Common myeloid progenitor, CD34-positive (primary cell): ENCODE measurements around the gene MIA3.
"Not testable (repeated sequence)": the region's sequence is repeated elsewhere in the genome, so short reads cannot be mapped to it uniquely, and the experiment has no call there.

Experiments used
- CTCF ChIA-PET: fragments of 350-600 bp; sonication (Branson Sonifier 250); formaldehyde crosslinking; loops from one replicate; lab custom pipeline; 2021; ENCODE audit warnings: antibody characterized with exemption; lab: Charles Lee
- POLR2A ChIA-PET: fragments of 350-600 bp; sonication (Branson Sonifier 250); formaldehyde crosslinking; loops from one replicate; lab custom pipeline; 2021; ENCODE audit warnings: antibody characterized with exemption; lab: Charles Lee
- DNase-seq, 3 donors: peaks; one replicate each; pipeline versions ENCODE4 v3.0.0 to v3.0.0-alpha.2; 2013
- H3K27ac ChIP-seq, 2 experiments: 1 replicate in 1 of 2; 2 replicates in 1 of 2; pipeline ENCODE4 v1.7.0; 2013; ENCODE audit warnings: inconsistent platforms in 2 of 2, low read length in 2 of 2, mild to moderate bottlenecking in 2 of 2, low read depth in 1 of 2, moderate library complexity in 1 of 2; ENCODE audit not compliant: severe bottlenecking in 2 of 2, insufficient read depth in 1 of 2, poor library complexity in 1 of 2
- H3K27me3 ChIP-seq, 5 experiments: replicated peaks in 2 of 5; 1 replicate in 3 of 5; 2 replicates in 2 of 5; pipeline versions ENCODE4 v1.6.1 to v1.7.0; 2013; ENCODE audit warnings: low read length in 4 of 5, mild to moderate bottlenecking in 2 of 5, moderate library complexity in 2 of 5, inconsistent platforms in 1 of 5; ENCODE audit not compliant: insufficient read depth in 5 of 5, control insufficient read depth in 4 of 5
- H3K36me3 ChIP-seq, 4 experiments: 1 replicate in 2 of 4; 2 replicates in 2 of 4; pipeline versions ENCODE4 v1.6.1 to v1.7.0; 2013; ENCODE audit warnings: low read length in 3 of 4, control low read depth in 1 of 4, mild to moderate bottlenecking in 1 of 4; ENCODE audit not compliant: control insufficient read depth in 4 of 4, insufficient read depth in 4 of 4
- H3K4me1 ChIP-seq, 4 experiments: 1 replicate in 3 of 4; 2 replicates in 1 of 4; pipeline versions ENCODE4 v1.6.1 to v1.7.1; 2013; ENCODE audit warnings: low read length in 3 of 4, mild to moderate bottlenecking in 3 of 4, control low read depth in 1 of 4, inconsistent platforms in 1 of 4, moderate library complexity in 1 of 4; ENCODE audit not compliant: control insufficient read depth in 4 of 4, insufficient read depth in 4 of 4; ENCODE audit errors: control extremely low read depth in 1 of 4
- H3K4me3 ChIP-seq, 7 experiments: 1 replicate in 4 of 7; 2 replicates in 3 of 7; pipeline versions ENCODE4 v1.5.1 to v1.7.0; 2013; ENCODE audit warnings: mild to moderate bottlenecking in 7 of 7, low read length in 6 of 7, moderate library complexity in 6 of 7, inconsistent platforms in 2 of 7, low read depth in 2 of 7, control low read depth in 1 of 7; ENCODE audit not compliant: insufficient read depth in 4 of 7, control insufficient read depth in 1 of 7; ENCODE audit errors: extremely low read depth in 1 of 7
- H3K9me3 ChIP-seq, 5 experiments: 1 replicate in 4 of 5; 2 replicates in 1 of 5; pipeline versions ENCODE4 v1.6.1 to v1.7.1; 2013; ENCODE audit warnings: low read length in 4 of 5, mild to moderate bottlenecking in 2 of 5, inconsistent platforms in 1 of 5, low read depth in 1 of 5, moderate library complexity in 1 of 5; ENCODE audit not compliant: control insufficient read depth in 4 of 5, insufficient read depth in 2 of 5; ENCODE audit errors: control extremely low read depth in 1 of 5
- whole genome bisulfite sequencing: methylation state at CpG from one replicate; pipeline ENCODE4 v1.1.5; 2013; ENCODE audit not compliant: insufficient coverage; 5-methylcytosine and 5-hydroxymethylcytosine counted together

Gene MIA3

DNA sequence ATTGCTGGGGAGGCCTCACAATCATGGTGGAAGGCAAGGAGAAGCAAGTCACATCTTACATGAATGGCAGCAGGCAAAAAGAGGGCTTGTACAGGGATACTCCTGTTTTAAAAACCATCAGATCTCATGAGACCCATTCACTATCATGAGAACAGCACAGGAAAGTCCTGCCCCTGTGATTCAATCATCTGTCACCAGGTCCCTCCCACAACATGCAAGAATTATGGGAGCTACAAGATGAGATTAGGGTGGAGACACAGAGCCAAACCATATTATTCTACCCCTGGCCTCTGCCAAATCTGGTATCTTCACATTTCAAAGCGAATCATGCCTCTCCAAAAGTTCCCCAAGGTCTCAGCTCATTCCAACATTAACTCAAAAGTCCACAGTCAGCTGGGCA, 11.1 kb upstream of the MIA3 start:
- no peak overlapping the region for H3K4me3 ChIP-seq
- H3K9me3 ChIP-seq, result no peaks in the 10 kb centered on the region
- CTCF ChIA-PET, result interaction anchor here (0.8 to 1.7 kb wide), 2 partner anchors 8 to 10 kb away, joined by 3 to 5 read pairs; no protein-coding TSS in a partner anchor
- no peaks in the 10 kb centered on the region for H3K27me3 ChIP-seq
- DNase-seq, result no peak
- H3K36me3 ChIP-seq, result no peaks in the 10 kb centered on the region
- H3K27ac ChIP-seq, result no peak overlapping the region
- no peaks in the 10 kb centered on the region for H3K4me1 ChIP-seq
- POLR2A ChIA-PET, result no interaction called here
- 100% methylated on average over 1 of the region's 1 CpG for WGBS

DNA sequence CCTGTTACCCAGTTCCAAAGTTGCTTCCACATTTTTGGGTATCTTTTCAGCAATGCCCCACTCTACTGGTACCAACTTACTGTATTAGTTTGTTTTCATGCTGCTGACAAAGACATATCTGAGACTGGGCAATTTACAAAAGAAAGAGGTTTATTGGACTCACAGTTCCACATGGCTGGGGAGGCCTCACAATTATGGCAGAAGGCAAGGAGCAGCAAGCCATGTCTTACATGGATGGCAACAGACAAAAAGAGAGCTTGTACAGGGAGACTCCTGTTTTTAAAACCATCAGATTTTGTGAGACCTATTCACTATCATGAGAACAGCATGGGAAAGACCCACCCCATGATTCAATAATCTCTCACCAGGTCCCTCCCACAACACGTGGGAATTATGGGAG, 8.8 kb upstream of the MIA3 start:
- H3K27me3 ChIP-seq, H3K9me3 ChIP-seq, H3K27ac ChIP-seq, POLR2A ChIA-PET, H3K4me1 ChIP-seq, DNase-seq, H3K36me3 ChIP-seq, H3K4me3 ChIP-seq: not testable (repeated sequence)
- no CpG with 5 or more reads among the region's 1 CpG for WGBS
- CTCF ChIA-PET, result interaction anchor here (1.1 kb wide), 1 partner anchor 20 kb away, joined by 5 read pairs; the partner anchor contains the start of gene TAF1A

DNA sequence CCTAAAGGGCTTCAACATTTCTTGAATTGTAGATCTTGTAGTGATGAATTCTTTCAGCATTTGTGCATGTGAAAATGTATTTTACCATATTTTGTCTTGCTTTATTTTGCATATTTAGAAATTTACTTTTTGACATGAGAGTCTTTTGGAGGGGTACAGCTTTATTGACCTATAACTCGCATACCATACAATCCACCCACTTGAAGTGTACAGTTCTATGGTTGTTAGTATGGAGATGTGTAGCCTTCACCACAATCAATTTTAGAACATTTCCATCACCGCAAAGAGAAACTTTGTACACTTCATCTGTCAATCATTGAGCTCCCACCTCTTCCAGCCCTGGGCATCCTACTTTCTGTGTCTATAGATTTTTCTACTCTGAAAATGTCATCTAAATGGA, 7.2 kb upstream of the MIA3 start:
- no CpG with 5 or more reads among the region's 2 CpGs for WGBS
- ChIA-PET POLR2A (no interaction called here), CTCF (no interaction called here)

DNA sequence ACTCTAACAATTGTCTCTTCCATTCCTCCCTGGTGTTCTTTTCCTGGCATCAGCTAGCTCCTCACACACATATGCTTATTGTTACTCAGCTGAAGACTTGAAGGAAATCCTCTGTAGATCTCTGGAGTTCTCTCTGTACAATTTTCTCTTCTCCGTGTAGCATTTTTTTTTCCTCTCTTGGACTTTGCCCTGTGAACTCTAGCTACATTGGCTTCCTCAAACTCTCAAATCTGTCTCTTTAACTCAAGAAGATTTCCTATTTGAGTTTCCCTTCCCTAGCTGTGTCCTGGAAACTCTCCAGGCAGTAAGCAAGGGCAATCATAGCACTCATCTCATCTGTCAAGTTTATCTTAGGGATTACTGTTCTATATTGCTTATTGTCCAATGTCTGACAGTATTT, 4.3 kb upstream of the MIA3 start:
- ChIA-PET CTCF (interaction anchor here (0.6 kb wide), 1 partner anchor 20 kb away, joined by 3 read pairs; no protein-coding TSS in a partner anchor), POLR2A (no interaction called here)
- no peaks in the 10 kb centered on the region for H3K9me3 ChIP-seq
- 100% methylated on average over 1 of the region's 1 CpG for WGBS
- DNase-seq, result no peak
- no peaks in the 10 kb centered on the region for H3K36me3 ChIP-seq
- H3K27me3 ChIP-seq, result peaks cover 0 to 3% (median 0%) of the 10 kb centered on the region in 5 experiments
- H3K4me1 ChIP-seq, result peaks cover 0 to 8% (median 4%) of the 10 kb centered on the region in 4 experiments
- H3K27ac ChIP-seq, result no peak overlapping the region
- H3K4me3 ChIP-seq, result no peak overlapping the region

More for the DNA sequence above, 7.2 kb upstream of the MIA3 start:
- no peak overlapping the region for H3K4me3 ChIP-seq
- no peaks in the 10 kb centered on the region for H3K36me3 ChIP-seq
- H3K27ac ChIP-seq, result no peak overlapping the region
- H3K4me1 ChIP-seq, result no peaks in the 10 kb centered on the region
- no peaks in the 10 kb centered on the region for H3K27me3 ChIP-seq
- no peak for DNase-seq
- no peaks in the 10 kb centered on the region for H3K9me3 ChIP-seq

DNA sequence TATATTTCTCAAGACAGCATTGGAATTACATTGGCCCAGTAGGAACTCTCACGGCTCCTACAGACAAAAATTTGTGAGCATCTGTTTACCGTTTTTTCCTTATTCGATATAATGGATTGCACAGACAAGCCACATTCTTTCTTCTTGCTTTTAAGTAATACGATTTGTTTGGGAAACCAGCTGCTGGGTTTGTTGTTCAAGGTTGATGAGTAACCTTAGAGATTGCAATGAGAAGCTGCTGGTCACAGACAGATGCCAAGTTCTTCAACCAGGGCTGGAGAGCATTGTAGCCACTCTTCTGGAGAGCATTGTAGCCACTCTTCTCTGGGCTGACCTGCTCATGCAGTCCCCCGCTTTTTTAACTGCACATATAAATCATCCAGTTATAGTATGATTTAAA, 1.4 kb upstream of the MIA3 start:
- CTCF ChIA-PET, result interaction anchor here (1.1 to 2.2 kb wide), 4 partner anchors 13 to 151 kb away, joined by 3 to 6 read pairs (median 5); no protein-coding TSS in a partner anchor
- Histone ChIP-seq H3K36me3 (no peaks in the 10 kb centered on the region), H3K4me3 (no peak overlapping the region), H3K27me3 (peaks cover 0 to 3% (median 0%) of the 10 kb centered on the region in 5 experiments), H3K4me1 (peaks cover 0 to 16% (median 10%) of the 10 kb centered on the region in 4 experiments), H3K27ac (no peak overlapping the region), H3K9me3 (no peaks in the 10 kb centered on the region)
- peak in 2 of 3 donors; percentile 20 to 21 for DNase-seq
- 100% methylated on average over 3 of the region's 5 CpGs for WGBS
- POLR2A ChIA-PET, result no interaction called here

DNA sequence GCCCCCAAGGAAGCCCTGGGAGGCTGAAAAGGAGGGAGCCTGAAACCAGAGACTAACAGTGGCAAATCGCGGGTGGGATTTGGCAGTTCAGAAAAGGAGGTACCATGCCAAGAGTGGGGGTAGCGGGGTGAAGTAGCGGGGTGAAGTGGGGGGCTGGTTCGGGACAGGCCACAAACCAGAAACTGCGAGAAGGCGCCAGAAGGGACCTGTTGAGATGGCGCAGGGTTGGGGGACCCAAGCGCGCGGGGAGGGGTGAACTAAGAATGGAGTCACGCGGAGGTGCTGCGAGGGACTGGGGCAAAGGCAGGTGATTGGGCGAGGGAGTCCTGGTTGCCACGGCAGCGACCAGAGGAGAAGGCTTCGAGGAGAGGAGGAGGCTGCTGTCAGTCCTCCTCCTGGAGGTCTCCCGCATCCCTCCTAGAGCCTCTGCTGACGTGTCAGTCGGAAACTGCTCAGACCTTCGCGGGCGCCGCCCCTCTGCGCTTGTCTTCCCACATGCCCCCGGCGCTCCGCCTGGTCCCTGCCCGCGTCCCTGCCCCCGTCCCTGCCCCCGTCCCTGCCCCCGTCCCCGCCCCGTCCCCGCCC, 438 bp upstream of the MIA3 start:
- ChIA-PET CTCF (interaction anchor here (2.2 kb wide), 1 partner anchor 14 kb away, joined by 6 read pairs; no protein-coding TSS in a partner anchor), POLR2A (no interaction called here)
- H3K9me3 ChIP-seq, result no peaks in the 10 kb centered on the region
- peaks cover 0 to 16% (median 10%) of the 10 kb centered on the region in 4 experiments for H3K4me1 ChIP-seq
- H3K4me3 ChIP-seq, result peak overlapping the region; percentile 48 to 78 (median 67)
- peaks cover 0 to 3% (median 0%) of the 10 kb centered on the region in 5 experiments for H3K27me3 ChIP-seq
- H3K36me3 ChIP-seq, result peaks cover 0 to 4% (median 1%) of the 10 kb centered on the region in 4 experiments
- H3K27ac ChIP-seq, result peak overlapping the region in 1 of 2 experiments; percentile 55
- WGBS, result under 1% methylated on average over 18 of the region's 37 CpGs
- DNase-seq, result peak; percentile 97 to 99 (median 99)
